BLaER1 treated with 17β-estradiol and CSF1 and Interleukin-3, amounts not matched to agents 10 nM and 100 nM (cell line): ENCODE data around the gene TRAF4.
"Not testable (repeated sequence)": the region's sequence is repeated elsewhere in the genome, so short reads cannot be mapped to it uniquely, and the experiment has no call there.

Source experiments
- H3K27ac ChIP-seq, 11 experiments: shearing (Covaris generic); formaldehyde crosslinking; 2 replicates each; pipeline ENCODE4 v1.8.1; 2022
- H3K27me3 ChIP-seq, 11 experiments: shearing (Covaris generic); formaldehyde crosslinking; 2 replicates each; pipeline ENCODE4 v1.8.1; 2022
- H3K36me3 ChIP-seq, 11 experiments: shearing (Covaris generic); formaldehyde crosslinking; 2 replicates each; pipeline ENCODE4 v1.8.1; 2022
- H3K4me1 ChIP-seq, 10 experiments: shearing (Covaris generic); formaldehyde crosslinking; 2 replicates each; pipeline ENCODE4 v1.8.1; 2022
- H3K4me2 ChIP-seq, 11 experiments: shearing (Covaris generic); formaldehyde crosslinking; 2 replicates each; pipeline ENCODE4 v1.8.1; 2022
- H3K4me3 ChIP-seq, 10 experiments: shearing (Covaris generic); formaldehyde crosslinking; 2 replicates each; pipeline ENCODE4 v1.8.1; 2022
- H3K9ac ChIP-seq, 11 experiments: shearing (Covaris generic); formaldehyde crosslinking; 2 replicates each; pipeline ENCODE4 v1.8.1; 2022
- H3K9me3 ChIP-seq, 11 experiments: shearing (Covaris generic); formaldehyde crosslinking; replicated peaks in 1 of 11; 2 replicates each; pipeline ENCODE4 v1.8.1; 2022
- H4K20me1 ChIP-seq, 11 experiments: shearing (Covaris generic); formaldehyde crosslinking; 2 replicates each; pipeline ENCODE4 v1.8.1; 2022
- Cebpa-rat ChIP-seq, 11 experiments: shearing (Covaris generic); IDR thresholded peaks; 2 replicates each; pipeline ENCODE4 v1.8.1; 2022

TRAF4 gene

DNA sequence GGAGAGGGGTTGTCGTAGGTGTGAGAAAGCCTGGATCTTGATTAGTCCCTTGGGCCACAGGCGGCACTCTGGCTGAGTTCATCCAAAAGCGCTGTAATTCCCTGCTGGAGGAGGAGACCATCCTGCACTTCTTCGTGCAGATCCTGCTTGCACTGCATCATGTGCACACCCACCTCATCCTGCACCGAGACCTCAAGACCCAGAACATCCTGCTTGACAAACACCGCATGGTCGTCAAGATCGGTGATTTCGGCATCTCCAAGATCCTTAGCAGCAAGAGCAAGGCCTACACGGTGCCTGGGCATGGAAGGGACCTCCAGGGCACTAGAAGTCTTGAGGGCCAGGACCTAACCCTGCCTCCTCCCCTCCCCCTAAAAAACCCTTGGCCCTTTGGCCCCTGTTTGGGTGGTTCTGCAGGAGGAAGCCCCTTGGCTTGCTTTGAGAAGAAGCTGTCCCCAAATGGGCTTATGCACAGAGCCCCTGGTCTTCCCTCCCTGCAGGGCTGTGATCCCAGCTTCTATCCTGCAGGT, 9.0 kb upstream of the TRAF4 start:
- no peak overlapping the region for H3K9ac ChIP-seq
- no peaks in the 10 kb centered on the region for H3K27me3 ChIP-seq
- peaks cover 0 to 15% (median 5%) of the 10 kb centered on the region in 11 experiments; a peak in 6 of 22 replicates for H3K36me3 ChIP-seq
- H3K4me3 ChIP-seq = no peak overlapping the region
- peaks cover 0 to 23% (median 6%) of the 10 kb centered on the region in 11 experiments; a peak in 13 of 22 replicates for H3K9me3 ChIP-seq
- peak overlapping the region in 2 of 11 experiments; percentile 17 to 34; a peak in 3 of 22 replicates for H3K27ac ChIP-seq
- peaks cover 32 to 52% (median 48%) of the 10 kb centered on the region in 10 experiments for H3K4me1 ChIP-seq
- TF ChIP-seq Cebpa-rat (IDR thresholded peaks at IDR 0.05) = no peak
- no peaks in the 10 kb centered on the region for H4K20me1 ChIP-seq
- peak overlapping the region in 10 of 11 experiments; percentile 5 to 26 (median 12); a peak in 8 of 22 replicates for H3K4me2 ChIP-seq

DNA sequence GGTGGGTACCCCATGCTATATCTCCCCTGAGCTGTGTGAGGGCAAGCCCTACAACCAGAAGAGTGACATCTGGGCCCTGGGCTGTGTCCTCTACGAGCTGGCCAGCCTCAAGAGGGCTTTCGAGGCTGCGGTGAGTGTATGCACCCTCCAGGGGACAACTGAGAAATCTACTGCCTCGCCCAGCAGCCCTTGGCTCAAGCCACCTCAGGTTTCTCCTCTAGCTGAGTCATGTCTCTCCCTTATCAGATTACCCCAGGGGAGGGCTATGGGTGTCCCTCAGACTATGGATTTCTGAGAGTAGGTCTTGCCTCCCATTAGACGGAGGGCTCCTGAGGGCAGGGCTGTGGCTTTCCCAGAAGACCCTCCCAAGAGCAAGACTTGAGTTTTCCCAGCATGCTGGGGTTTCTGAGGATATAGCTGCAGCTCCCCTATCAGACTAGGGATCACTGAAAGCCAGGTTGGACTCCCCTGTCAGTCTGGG, 8.5 kb upstream of the TRAF4 start:
- Histone ChIP-seq H3K27me3 (no peaks in the 10 kb centered on the region), H3K4me2 (peak overlapping the region in 9 of 11 experiments; percentile 5 to 26 (median 10); a peak in 7 of 22 replicates), H3K36me3 (peaks cover 0 to 15% (median 5%) of the 10 kb centered on the region in 11 experiments; a peak in 7 of 22 replicates), H3K4me1 (peaks cover 29 to 52% (median 48%) of the 10 kb centered on the region in 10 experiments), H3K4me3 (no peak overlapping the region), H4K20me1 (no peaks in the 10 kb centered on the region), H3K27ac (peak overlapping the region in 2 of 11 experiments; percentile 17 to 34; a peak in 3 of 22 replicates), H3K9me3 (peaks cover 0 to 28% (median 6%) of the 10 kb centered on the region in 11 experiments; a peak in 14 of 22 replicates), H3K9ac (no peak overlapping the region)
- no peak for TF ChIP-seq Cebpa-rat (IDR thresholded peaks at IDR 0.05)

DNA sequence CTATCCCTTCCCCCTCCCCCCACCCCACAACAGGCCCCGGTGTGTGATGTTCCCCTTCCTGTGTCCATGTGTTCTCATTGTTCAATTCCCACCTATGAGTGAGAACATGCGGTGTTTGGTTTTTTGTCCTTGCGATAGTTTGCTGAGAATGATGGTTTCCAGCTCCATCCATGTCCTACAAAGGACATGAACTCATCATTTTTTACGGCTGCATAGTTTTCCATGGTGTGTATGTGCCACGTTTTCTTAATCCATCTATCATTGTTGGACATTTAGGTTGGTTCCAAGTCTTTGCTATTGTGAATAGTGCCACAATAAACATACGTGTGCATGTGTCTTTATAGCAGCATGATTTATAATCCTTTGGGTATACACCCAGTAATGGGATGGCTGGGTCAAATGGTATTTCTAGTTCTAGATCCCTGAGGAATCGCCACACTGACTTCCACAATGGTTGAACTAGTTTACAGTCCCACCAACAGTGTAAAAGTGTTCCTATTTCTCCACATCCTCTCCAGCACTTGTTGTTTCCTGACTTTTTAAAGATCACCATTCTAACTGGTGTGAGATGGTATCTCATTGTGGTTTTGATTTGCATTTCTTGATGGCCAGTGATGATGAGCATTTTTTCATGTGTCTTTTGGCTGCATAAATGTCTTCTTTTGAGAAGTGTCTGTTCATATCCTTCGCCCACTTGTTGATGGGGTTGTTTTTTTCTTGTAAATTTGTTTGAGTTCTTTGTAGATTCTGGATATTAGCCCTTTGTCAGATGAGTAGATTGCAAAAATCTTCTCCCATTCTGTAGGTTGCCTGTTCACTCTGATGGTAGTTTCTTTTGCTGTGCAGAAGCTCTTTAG, 7.7 kb upstream of the TRAF4 start:
- not testable (repeated sequence) for H3K4me3 ChIP-seq, H3K27me3 ChIP-seq, H3K9ac ChIP-seq, H4K20me1 ChIP-seq, H3K4me2 ChIP-seq, H3K27ac ChIP-seq
- H3K36me3 ChIP-seq = peaks cover 0 to 15% (median 5%) of the 10 kb centered on the region in 11 experiments; a peak in 7 of 22 replicates
- peaks cover 0 to 35% (median 6%) of the 10 kb centered on the region in 11 experiments; a peak in 14 of 22 replicates for H3K9me3 ChIP-seq
- peaks cover 35 to 57% (median 54%) of the 10 kb centered on the region in 10 experiments for H3K4me1 ChIP-seq

DNA sequence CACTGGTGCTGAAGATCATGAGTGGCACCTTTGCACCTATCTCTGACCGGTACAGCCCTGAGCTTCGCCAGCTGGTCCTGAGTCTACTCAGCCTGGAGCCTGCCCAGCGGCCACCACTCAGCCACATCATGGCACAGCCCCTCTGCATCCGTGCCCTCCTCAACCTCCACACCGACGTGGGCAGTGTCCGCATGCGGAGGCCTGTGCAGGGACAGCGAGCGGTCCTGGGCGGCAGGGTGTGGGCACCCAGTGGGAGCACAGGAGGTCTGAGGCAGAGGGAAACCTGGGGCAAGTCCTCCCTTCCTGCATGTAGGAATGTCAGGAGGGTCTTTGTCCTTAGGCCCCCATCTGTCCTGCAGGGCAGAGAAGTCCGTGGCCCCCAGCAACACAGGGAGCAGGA, 6.5 kb upstream of the TRAF4 start:
- H3K4me3 ChIP-seq = 0 out of 20 replicates have a peak overlapping the region, but pooled peaks of 2 of the 10 experiments have one; percentile 1 to 9
- peak overlapping the region; percentile 64 to 100 (median 96); a peak in 21 of 22 replicates for H3K4me2 ChIP-seq
- H3K27ac ChIP-seq = peak overlapping the region in 9 of 11 experiments; percentile 35 to 95 (median 90); a peak in 18 of 22 replicates
- H4K20me1 ChIP-seq = no peaks in the 10 kb centered on the region
- peaks cover 0 to 35% (median 6%) of the 10 kb centered on the region in 11 experiments; a peak in 14 of 22 replicates for H3K9me3 ChIP-seq
- H3K36me3 ChIP-seq = peaks cover 0 to 15% (median 5%) of the 10 kb centered on the region in 11 experiments; a peak in 7 of 22 replicates
- H3K4me1 ChIP-seq = peaks cover 47 to 69% (median 65%) of the 10 kb centered on the region in 10 experiments
- peak overlapping the region in 7 of 11 experiments; percentile 34 to 72 (median 64); a peak in 12 of 22 replicates for H3K9ac ChIP-seq
- TF ChIP-seq Cebpa-rat (IDR thresholded peaks at IDR 0.05) = no peak
- H3K27me3 ChIP-seq = no peaks in the 10 kb centered on the region

DNA sequence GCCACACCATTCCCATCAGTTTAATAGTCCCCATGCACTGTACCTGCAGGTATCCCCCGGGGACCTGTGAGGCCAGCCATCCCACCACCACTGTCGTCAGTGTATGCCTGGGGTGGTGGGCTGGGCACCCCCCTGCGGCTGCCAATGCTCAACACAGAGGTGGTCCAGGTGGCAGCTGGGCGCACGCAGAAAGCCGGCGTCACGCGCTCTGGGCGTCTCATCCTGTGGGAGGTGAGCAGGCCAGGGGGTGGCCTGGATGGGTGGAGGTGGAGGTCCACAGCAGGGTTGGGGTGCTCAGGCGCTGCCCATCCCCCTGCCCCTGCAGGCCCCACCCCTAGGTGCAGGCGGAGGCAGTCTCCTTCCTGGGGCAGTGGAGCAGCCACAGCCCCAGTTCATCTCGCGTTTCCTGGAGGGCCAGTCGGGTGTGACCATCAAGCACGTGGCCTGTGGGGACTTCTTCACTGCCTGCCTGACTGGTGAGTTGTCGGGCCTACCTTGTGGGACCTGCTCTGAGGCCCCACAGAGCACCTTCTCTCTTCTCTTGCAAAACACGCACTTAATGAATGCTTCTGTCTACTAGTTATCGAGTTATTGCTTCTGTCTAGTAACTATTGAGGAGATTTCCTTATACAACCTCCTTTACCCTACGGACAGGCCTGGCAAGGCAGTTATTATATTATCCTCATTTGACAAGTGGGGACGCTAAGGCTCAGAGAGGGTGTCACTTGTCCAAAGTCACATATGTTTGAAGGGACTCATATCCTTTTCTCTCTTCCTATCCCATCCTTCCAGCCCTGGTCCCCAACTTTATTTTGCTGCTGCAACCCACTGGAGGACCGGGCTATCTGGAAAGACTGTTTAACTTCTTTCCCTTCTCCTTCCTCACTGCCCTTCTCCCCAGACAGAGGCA, 5.8 kb upstream of the TRAF4 start:
- Histone ChIP-seq H3K4me1 (peaks cover 54 to 76% (median 72%) of the 10 kb centered on the region in 10 experiments), H3K9ac (peak overlapping the region in 9 of 11 experiments; percentile 12 to 72 (median 47); a peak in 14 of 22 replicates), H4K20me1 (peaks cover 0 to 3% (median 0%) of the 10 kb centered on the region in 11 experiments; a peak in 1 of 22 replicates), H3K4me3 (peak overlapping the region in 4 of 10 experiments; percentile 1 to 30 (median 6); a peak in 6 of 20 replicates), H3K9me3 (peaks cover 0 to 35% (median 6%) of the 10 kb centered on the region in 11 experiments; a peak in 14 of 22 replicates), H3K36me3 (peaks cover 0 to 15% (median 5%) of the 10 kb centered on the region in 11 experiments; a peak in 7 of 22 replicates), H3K4me2 (peak overlapping the region; percentile 64 to 100 (median 96)), H3K27me3 (no peaks in the 10 kb centered on the region), H3K27ac (peak overlapping the region in 9 of 11 experiments; percentile 35 to 95 (median 90); a peak in 19 of 22 replicates)
- no peak for TF ChIP-seq Cebpa-rat (IDR thresholded peaks at IDR 0.05)

DNA sequence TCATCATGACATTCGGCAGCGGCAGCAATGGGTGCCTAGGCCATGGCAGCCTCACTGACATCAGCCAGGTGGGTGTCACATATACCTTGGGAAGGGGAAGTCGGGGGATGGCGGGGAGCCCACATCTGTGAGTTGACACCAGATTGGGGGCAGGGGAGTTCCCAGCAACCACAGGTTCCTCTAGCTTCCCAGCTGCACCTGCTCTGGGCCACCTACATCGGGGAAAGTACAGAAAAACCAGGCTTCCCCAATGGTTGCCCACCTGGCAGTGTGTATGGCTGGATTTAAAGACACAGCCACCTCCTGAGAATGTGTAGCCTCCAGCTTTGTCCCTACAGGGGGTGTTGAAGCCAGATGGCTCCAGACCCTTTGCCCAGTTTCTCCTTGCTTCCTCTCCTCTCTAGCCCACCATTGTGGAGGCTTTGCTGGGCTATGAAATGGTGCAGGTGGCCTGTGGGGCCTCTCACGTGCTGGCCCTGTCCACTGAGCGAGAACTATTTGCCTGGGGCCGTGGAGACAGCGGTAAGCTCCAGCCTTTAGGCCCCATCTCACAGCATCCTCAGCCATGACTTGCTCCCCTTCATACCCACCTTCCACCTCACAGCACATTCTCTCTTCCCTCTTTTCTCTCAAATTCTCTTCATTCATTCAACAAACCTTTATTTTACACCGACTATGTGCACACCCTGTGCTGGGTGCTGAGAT, 5.0 kb upstream of the TRAF4 start:
- H3K36me3 ChIP-seq = peaks cover 0 to 15% (median 4%) of the 10 kb centered on the region in 11 experiments; a peak in 7 of 22 replicates
- H3K9me3 ChIP-seq = peaks cover 0 to 35% (median 6%) of the 10 kb centered on the region in 11 experiments; a peak in 14 of 22 replicates
- H3K27ac ChIP-seq = peak overlapping the region in 9 of 11 experiments; percentile 35 to 95 (median 90); a peak in 18 of 22 replicates
- H3K4me3 ChIP-seq = peak overlapping the region in 3 of 10 experiments; percentile 4 to 30 (median 14); a peak in 2 of 20 replicates
- H3K4me1 ChIP-seq = peaks cover 58 to 81% (median 78%) of the 10 kb centered on the region in 10 experiments
- peak overlapping the region in 8 of 11 experiments; percentile 31 to 72 (median 56); a peak in 13 of 22 replicates for H3K9ac ChIP-seq
- peak overlapping the region; percentile 64 to 100 (median 96) for H3K4me2 ChIP-seq
- no peaks in the 10 kb centered on the region for H3K27me3 ChIP-seq
- no peak for TF ChIP-seq Cebpa-rat (IDR thresholded peaks at IDR 0.05)
- peaks cover 0 to 8% (median 0%) of the 10 kb centered on the region in 11 experiments; a peak in 1 of 22 replicates for H4K20me1 ChIP-seq
